HEK293 (cell line): ENCODE measurements around the gene MYOG.

Experiments
- CTCF ChIA-PET: fragments of 350-600 bp; formaldehyde crosslinking; extraction: SDS; loops from one replicate; lab custom pipeline; 2021; ENCODE audit warnings: antibody characterized with exemption; lab: Yijun Ruan, JAX
- POLR2A ChIA-PET: fragments of 300-600 bp; formaldehyde crosslinking; extraction: SDS; loops from one replicate; lab custom pipeline; 2020; ENCODE audit warnings: antibody characterized with exemption, inconsistent platforms; lab: Yijun Ruan, JAX
- H3K27ac ChIP-seq: fragments of 200-500 bp; sonication (Bioruptor generic); 2 replicates; pipeline ENCODE4 v1.5.1; 2014; ENCODE audit warnings: low read depth, low read length, control low read depth, inconsistent platforms; ENCODE audit errors: extremely low read depth
- H3K36me3 ChIP-seq, 2 experiments: fragments of 200-500 bp in 1 of 2; sonication (Bioruptor generic) in 1 of 2; 1 replicate in 1 of 2; 2 replicates in 1 of 2; pipeline ENCODE4 v1.5.1; 2014 to 2017; ENCODE audit warnings: inconsistent platforms in 2 of 2, low read length in 2 of 2; ENCODE audit not compliant: control insufficient read depth in 2 of 2, insufficient read depth in 1 of 2
- H3K4me1 ChIP-seq: fragments of 200-500 bp; sonication (Bioruptor generic); 2 replicates; pipeline ENCODE4 v1.5.1; 2014; ENCODE audit warnings: mild to moderate bottlenecking, low read length, inconsistent platforms; ENCODE audit not compliant: control insufficient read depth, insufficient read depth
- H3K4me3 ChIP-seq: 2 replicates; pipeline ENCODE4 v1.5.1; 2011; ENCODE audit warnings: low read depth, mild to moderate bottlenecking, control low read depth, low read length, moderate library complexity
- H3K9me3 ChIP-seq: fragments of 200-500 bp; sonication (Bioruptor generic); 2 replicates; pipeline ENCODE4 v1.5.1; 2014; ENCODE audit warnings: low read depth, low read length, inconsistent platforms; ENCODE audit not compliant: control insufficient read depth, insufficient read depth
- EGR2 ChIP-seq: fragments of 450-650 bp; formaldehyde crosslinking; IDR thresholded peaks from 2 replicates; pipeline ENCODE4 v1.5.1; 2016; ENCODE audit warnings: low read depth, missing biosample characterization, missing genetic modification characterization
- GFI1B ChIP-seq: fragments of 450-650 bp; formaldehyde crosslinking; IDR thresholded peaks from 2 replicates; pipeline ENCODE4 v1.5.1; 2016; ENCODE audit warnings: missing biosample characterization, missing genetic modification characterization
- HOXA7 ChIP-seq: sonication (generic); formaldehyde crosslinking; IDR thresholded peaks from 2 replicates; pipeline ENCODE4 v1.8.1; 2022; ENCODE audit warnings: missing genetic modification reagents, borderline replicate concordance
- HOXD13 ChIP-seq: sonication (generic); formaldehyde crosslinking; IDR thresholded peaks from 2 replicates; pipeline ENCODE4 v1.8.0; 2022; ENCODE audit warnings: missing genetic modification reagents, borderline replicate concordance
- KLF16 ChIP-seq: fragments of 450-650 bp; formaldehyde crosslinking; IDR thresholded peaks from 2 replicates; pipeline ENCODE4 v1.5.1; 2017; ENCODE audit warnings: missing biosample characterization, missing genetic modification characterization
- KLF9 ChIP-seq: fragments of 450-650 bp; formaldehyde crosslinking; IDR thresholded peaks from 2 replicates; pipeline ENCODE4 v1.5.1; 2016; ENCODE audit warnings: missing biosample characterization, missing genetic modification characterization, low read depth
- PRDM10 ChIP-seq: fragments of 450-650 bp; formaldehyde crosslinking; IDR thresholded peaks from 2 replicates; pipeline ENCODE4 v1.5.1; 2016; ENCODE audit warnings: missing biosample characterization, missing genetic modification characterization
- ZFHX2 ChIP-seq: fragments of 450-650 bp; formaldehyde crosslinking; conservative IDR thresholded peaks from 2 replicates; pipeline ENCODE4 v1.5.1; 2016; ENCODE audit warnings: missing biosample characterization, missing genetic modification characterization
- ZIC2 ChIP-seq: fragments of 450-650 bp; formaldehyde crosslinking; IDR thresholded peaks from 2 replicates; pipeline ENCODE4 v1.5.1; 2016; ENCODE audit warnings: missing biosample characterization, missing genetic modification characterization
- ZNF10 ChIP-seq: fragments of 450-650 bp; formaldehyde crosslinking; IDR thresholded peaks from 2 replicates; pipeline ENCODE4 v1.5.1; 2017; ENCODE audit warnings: missing biosample characterization, missing genetic modification characterization
- ZNF121 ChIP-seq: fragments of 450-650 bp; formaldehyde crosslinking; IDR thresholded peaks from 2 replicates; pipeline ENCODE4 v1.5.1; 2016; ENCODE audit warnings: missing biosample characterization, missing genetic modification characterization
- ZNF211 ChIP-seq: fragments of 450-650 bp; formaldehyde crosslinking; IDR thresholded peaks from 2 replicates; pipeline ENCODE4 v1.5.1; 2016; ENCODE audit warnings: low read depth, missing biosample characterization, missing genetic modification characterization
- ZNF221 ChIP-seq: fragments of 450-650 bp; formaldehyde crosslinking; IDR thresholded peaks from 2 replicates; pipeline ENCODE4 v1.5.1; 2017; ENCODE audit warnings: missing biosample characterization, missing genetic modification characterization, borderline replicate concordance
- ZNF24 ChIP-seq: fragments of 450-650 bp; formaldehyde crosslinking; IDR thresholded peaks from 2 replicates; pipeline ENCODE4 v1.5.1; 2016; ENCODE audit warnings: missing biosample characterization, missing genetic modification characterization
- ZNF335 ChIP-seq: fragments of 450-650 bp; formaldehyde crosslinking; conservative IDR thresholded peaks from 2 replicates; pipeline ENCODE4 v1.5.1; 2016; ENCODE audit warnings: missing biosample characterization, missing genetic modification characterization
- ZNF341 ChIP-seq: fragments of 450-650 bp; formaldehyde crosslinking; IDR thresholded peaks from 2 replicates; pipeline ENCODE4; 2016; ENCODE audit warnings: low read depth, missing biosample characterization, missing genetic modification characterization
- ZNF391 ChIP-seq: fragments of 450-650 bp; formaldehyde crosslinking; IDR thresholded peaks from 2 replicates; pipeline ENCODE4 v1.5.1; 2016; ENCODE audit warnings: low read depth, missing biosample characterization, missing genetic modification characterization, borderline replicate concordance
- ZNF398 ChIP-seq: fragments of 450-650 bp; formaldehyde crosslinking; IDR thresholded peaks from 2 replicates; pipeline ENCODE4 v1.5.1; 2017; ENCODE audit warnings: missing biosample characterization, missing genetic modification characterization
- ZNF548 ChIP-seq: fragments of 450-650 bp; formaldehyde crosslinking; IDR thresholded peaks from 2 replicates; pipeline ENCODE4 v1.5.1; 2016; ENCODE audit warnings: missing biosample characterization, missing genetic modification characterization
- ZNF571 ChIP-seq: fragments of 450-650 bp; formaldehyde crosslinking; IDR thresholded peaks from 2 replicates; pipeline ENCODE4 v1.5.0; 2017; ENCODE audit warnings: missing biosample characterization, missing genetic modification characterization
- ZNF664 ChIP-seq: fragments of 450-650 bp; formaldehyde crosslinking; IDR thresholded peaks from 2 replicates; pipeline ENCODE4 v1.5.1; 2016; ENCODE audit warnings: missing biosample characterization, missing genetic modification characterization
- ZNF701 ChIP-seq: fragments of 450-650 bp; formaldehyde crosslinking; IDR thresholded peaks from 2 replicates; pipeline ENCODE4 v1.5.1; 2016; ENCODE audit warnings: missing biosample characterization, missing genetic modification characterization
- ZNF776 ChIP-seq: fragments of 450-650 bp; formaldehyde crosslinking; IDR thresholded peaks from 2 replicates; pipeline ENCODE4 v1.5.0; 2017; ENCODE audit warnings: missing biosample characterization, missing genetic modification characterization, borderline replicate concordance
- ZNF777 ChIP-seq: fragments of 450-650 bp; formaldehyde crosslinking; IDR thresholded peaks from 2 replicates; pipeline ENCODE4 v1.5.1; 2017; ENCODE audit warnings: missing biosample characterization, missing genetic modification characterization, borderline replicate concordance

MYOG gene

DNA sequence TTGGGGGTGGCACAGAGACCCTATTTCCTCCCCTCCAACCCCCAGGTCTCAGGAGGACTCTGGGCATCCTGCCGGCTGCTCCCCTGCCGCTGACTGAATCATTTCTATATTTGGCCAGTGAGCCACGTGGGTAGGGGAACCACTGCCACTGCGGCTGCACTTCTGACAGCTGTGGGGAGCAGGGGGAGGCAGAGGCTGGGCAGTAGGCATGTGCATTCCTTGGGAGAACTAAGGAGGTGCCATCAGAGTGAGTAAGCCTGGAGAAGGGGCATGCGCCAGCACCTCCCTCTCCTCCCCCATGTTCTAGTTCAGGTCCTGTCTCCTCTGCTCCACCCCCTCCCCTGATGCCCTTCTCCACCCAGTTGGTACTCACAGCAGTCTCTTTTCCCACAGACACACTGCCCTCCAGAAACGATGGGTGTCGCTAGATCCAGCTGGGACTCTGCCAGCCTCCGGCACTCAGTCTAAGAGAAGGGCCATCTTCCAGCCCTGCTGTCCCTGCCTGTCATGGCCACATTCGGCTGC lies 47.5 kb downstream of the MYOG start:
- no peak overlapping the region for H3K4me3 ChIP-seq
- H3K36me3 ChIP-seq = no peaks in the 10 kb centered on the region
- no peaks in the 10 kb centered on the region; the same call in 1 of the 2 replicates for H3K4me1 ChIP-seq
- H3K27ac ChIP-seq = no peak overlapping the region
- POLR2A ChIA-PET = no interaction called here
- H3K9me3 ChIP-seq = no peaks in the 10 kb centered on the region
- TF ChIP-seq ZIC2 (tag by site-specific recombination) (0 out of 2 replicates have a peak, but pooled peaks have one; percentile 38), ZNF211 (tag by site-specific recombination) (no peak), ZNF398 (tag by site-specific recombination) (peak; percentile 70), ZFHX2 (peak; percentile 79), HOXD13 (CRISPR knock-in tag) (no peak), ZNF776 (tag by site-specific recombination) (no peak), EGR2 (tag by site-specific recombination) (peak; percentile 66; the same call in 1 of the 2 replicates)
- CTCF ChIA-PET = interaction anchor here (0.6 to 23.3 kb wide), 17 partner anchors 9 to 302 kb away, joined by 4 to 526 read pairs (median 12); partner anchors contain the start of genes ADORA1 and PPFIA4

GRCh38 chr1:203037509-203038190 lies 48.2 kb downstream of the MYOG start:
- ChIA-PET POLR2A (no interaction called here), CTCF (interaction anchor here (0.6 to 23.3 kb wide), 7 partner anchors 16 to 229 kb away, joined by 3 to 526 read pairs (median 71); no protein-coding TSS in a partner anchor)
- TF ChIP-seq ZNF335 (tag by site-specific recombination) = no peak
- no peak for TF ChIP-seq GFI1B (tag by site-specific recombination)
- no peak for TF ChIP-seq KLF16 (tag by site-specific recombination)
- no peak for TF ChIP-seq ZNF391
- no peak for TF ChIP-seq ZNF571 (tag by site-specific recombination)
- TF ChIP-seq ZNF121 (tag by site-specific recombination) = no peak
- no peak for TF ChIP-seq ZNF10 (tag by site-specific recombination)
- TF ChIP-seq ZNF664 (tag by site-specific recombination) = no peak
- TF ChIP-seq KLF9 (tag by site-specific recombination) = no peak
- TF ChIP-seq ZNF548 = no peak
- TF ChIP-seq HOXA7 = no peak
- H3K9me3 ChIP-seq = no peaks in the 10 kb centered on the region
- H3K4me1 ChIP-seq = no peaks in the 10 kb centered on the region; the same call in 1 of the 2 replicates
- H3K36me3 ChIP-seq = no peaks in the 10 kb centered on the region
- no peak overlapping the region for H3K27ac ChIP-seq
- H3K4me3 ChIP-seq = no peak overlapping the region

DNA sequence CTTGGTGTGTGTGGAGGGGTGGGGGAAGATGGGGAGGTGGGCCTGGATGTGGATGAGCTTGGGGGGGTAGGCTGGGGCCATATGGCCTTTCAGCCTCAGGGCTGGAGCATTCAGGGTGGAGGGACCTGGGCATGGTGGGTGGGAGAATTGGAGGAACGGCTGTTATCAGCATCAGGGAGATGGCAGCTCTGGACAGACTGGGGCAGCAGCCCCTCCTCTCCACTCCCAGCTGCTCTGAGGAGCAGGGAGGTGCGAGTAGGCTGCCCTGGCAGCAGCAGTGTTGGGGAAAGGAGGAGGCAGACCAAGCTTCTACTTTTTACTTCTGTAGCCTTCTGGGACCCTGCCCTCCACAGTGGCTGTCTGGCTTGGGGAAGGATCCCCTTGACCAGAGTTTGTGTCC lies 49.3 kb downstream of the MYOG start:
- H3K27ac ChIP-seq = no peak overlapping the region
- no peaks in the 10 kb centered on the region for H3K36me3 ChIP-seq
- no peaks in the 10 kb centered on the region; the same call in 1 of the 2 replicates for H3K4me1 ChIP-seq
- POLR2A ChIA-PET = interaction anchor here (1.3 kb wide), 1 partner anchor 30 kb away, joined by 5 read pairs; the partner anchor contains the start of gene TMEM183A
- no peaks in the 10 kb centered on the region for H3K9me3 ChIP-seq
- TF ChIP-seq ZNF24 (tag by site-specific recombination) (no peak), PRDM10 (tag by site-specific recombination) (no peak), ZNF701 (tag by site-specific recombination) (no peak), ZNF341 (tag by site-specific recombination) (0 out of 2 replicates have a peak, but pooled peaks have one; percentile 17), ZNF221 (tag by site-specific recombination) (no peak), ZNF777 (tag by site-specific recombination) (no peak)
- H3K4me3 ChIP-seq = no peak overlapping the region
- CTCF ChIA-PET = interaction anchor here (0.6 to 23.3 kb wide), 6 partner anchors 81 to 230 kb away, joined by 3 to 526 read pairs (median 8); no protein-coding TSS in a partner anchor
